ENCODE measurements around the gene CCN2. TPM values are rescaled to one million over a fixed set of nuclear protein-coding genes. Genes with fewer than 3 reads are reported as not detected.

Gene CCN2
- total RNA-seq, 2 donors from 2014 or later = 28.6 to 29.4 TPM

- Histone ChIP-seq H3K27ac (ENCODE audit: low read depth, low read length) (no peak overlapping the region), H3K4me3 (ENCODE audit: low read length) (no peak overlapping the region), H3K4me1 (ENCODE audit: control insufficient read depth, insufficient read depth, low read length) (no peaks in the 10 kb centered on the region), H3K9me3 (ENCODE audit: control insufficient read depth, low read length) (peaks cover 20% of the 10 kb centered on the region), H3K27me3 (ENCODE audit: control insufficient read depth, insufficient read depth, low read length, poor library complexity, severe bottlenecking) (no peaks in the 10 kb centered on the region), H3K9ac (ENCODE audit: extremely low read depth, low read length, poor library complexity, severe bottlenecking) (no peak overlapping the region), H3K36me3 (ENCODE audit: control insufficient read depth, insufficient read depth, low read length) (no peaks in the 10 kb centered on the region)
- no peak for DNase-seq
- Mint-ChIP-seq H3K27ac (no peak overlapping the region), H3K4me3 (no peak overlapping the region), H3K27me3 (ENCODE audit: insufficient read depth) (no peaks in the 10 kb centered on the region), H3K36me3 (ENCODE audit: low read depth) (peaks cover 6% of the 10 kb centered on the region), H3K9me3 (peaks cover 16% of the 10 kb centered on the region), H3K4me1 (no peaks in the 10 kb centered on the region)
- WGBS, 2 experiments (ENCODE audit: insufficient coverage in 1 of 2, insufficient read length in 1 of 2) = 93 to 94% methylated on average over 3 to 4 of the region's 4 CpGs
- TF ChIP-seq CTCF (conservative IDR thresholded peaks at IDR 0.05) = no peak
These were observed 48.5 kb upstream of the CCN2 start for GRCh38 chr6:131999545-132000146.

- Histone ChIP-seq H3K27me3 (ENCODE audit: control insufficient read depth, insufficient read depth, low read length, poor library complexity, severe bottlenecking) (no peaks in the 10 kb centered on the region), H3K4me1 (ENCODE audit: control insufficient read depth, insufficient read depth, low read length) (no peaks in the 10 kb centered on the region), H3K9ac (ENCODE audit: extremely low read depth, low read length, poor library complexity, severe bottlenecking) (no peak overlapping the region), H3K4me3 (ENCODE audit: low read length) (no peak overlapping the region), H3K27ac (ENCODE audit: low read depth, low read length) (no peak overlapping the region), H3K9me3 (ENCODE audit: control insufficient read depth, low read length) (peaks cover 7% of the 10 kb centered on the region), H3K36me3 (ENCODE audit: control insufficient read depth, insufficient read depth, low read length) (no peaks in the 10 kb centered on the region)
- no peaks in the 10 kb centered on the region for H3K36me3 Mint-ChIP-seq (ENCODE audit: low read depth)
- TF ChIP-seq CTCF (conservative IDR thresholded peaks at IDR 0.05) = no peak
- no peak overlapping the region for H3K4me3 Mint-ChIP-seq
- no peaks in the 10 kb centered on the region for H3K27me3 Mint-ChIP-seq (ENCODE audit: insufficient read depth)
- 93 to 96% methylated on average over 7 to 9 of the region's 9 CpGs for WGBS, 2 experiments (ENCODE audit: insufficient coverage in 1 of 2, insufficient read length in 1 of 2)
- no peak overlapping the region for H3K27ac Mint-ChIP-seq
- peaks cover 7% of the 10 kb centered on the region for H3K9me3 Mint-ChIP-seq
- DNase-seq = no peak
- no peaks in the 10 kb centered on the region for H3K4me1 Mint-ChIP-seq
These were observed 47.2 kb upstream of the CCN2 start for GRCh38 chr6:131998255-131998982.

GRCh38 chr6:131997429-131998153, 46.4 kb upstream of the CCN2 start:
- WGBS, 2 experiments (ENCODE audit: insufficient coverage in 1 of 2, insufficient read length in 1 of 2) = 90 to 100% methylated on average over 6 to 7 of the region's 7 CpGs
- no peaks in the 10 kb centered on the region for H3K27me3 ChIP-seq (ENCODE audit: control insufficient read depth, insufficient read depth, low read length, poor library complexity, severe bottlenecking)
- no peak overlapping the region for H3K4me3 ChIP-seq (ENCODE audit: low read length)
- peaks cover under 1% of the 10 kb centered on the region for H3K9me3 Mint-ChIP-seq
- no peaks in the 10 kb centered on the region for H3K36me3 Mint-ChIP-seq (ENCODE audit: low read depth)
- TF ChIP-seq CTCF (conservative IDR thresholded peaks at IDR 0.05) = no peak
- H3K4me1 Mint-ChIP-seq = no peaks in the 10 kb centered on the region
- no peak overlapping the region for H3K9ac ChIP-seq (ENCODE audit: extremely low read depth, low read length, poor library complexity, severe bottlenecking)
- H3K27me3 Mint-ChIP-seq (ENCODE audit: insufficient read depth) = no peaks in the 10 kb centered on the region
- H3K4me3 Mint-ChIP-seq = no peak overlapping the region
- no peaks in the 10 kb centered on the region for H3K9me3 ChIP-seq (ENCODE audit: control insufficient read depth, low read length)
- no peak for DNase-seq
- H3K27ac ChIP-seq (ENCODE audit: low read depth, low read length) = no peak overlapping the region
- H3K36me3 ChIP-seq (ENCODE audit: control insufficient read depth, insufficient read depth, low read length) = no peaks in the 10 kb centered on the region
- no peak overlapping the region for H3K27ac Mint-ChIP-seq
- no peaks in the 10 kb centered on the region for H3K4me1 ChIP-seq (ENCODE audit: control insufficient read depth, insufficient read depth, low read length)

All from endodermal cell (in vitro differentiated cells).